OCI-LY1 (cell line): ENCODE results near the gene TMEM88.
"Not testable (repeated sequence)": the region's sequence is repeated elsewhere in the genome, so short reads cannot be mapped to it uniquely, and the experiment has no call there.

ENCODE experiments used
- H2AFZ ChIP-seq: fragments of 200-600 bp; sonication (generic), shearing (Covaris generic); 2 replicates; pipeline ENCODE4 v1.6.0; 2014; ENCODE audit warnings: antibody characterized with exemption, mild to moderate bottlenecking, low read length
- H3F3A ChIP-seq: fragments of 200-600 bp; sonication (generic), shearing (Covaris generic); 2 replicates; pipeline ENCODE4 v1.6.0; 2014; ENCODE audit warnings: mild to moderate bottlenecking, antibody characterized with exemption, low read length, moderate library complexity; ENCODE audit not compliant: insufficient read depth
- H3K27ac ChIP-seq: fragments of 200-600 bp; sonication (generic); 2 replicates; pipeline ENCODE4 v1.5.1; 2014; ENCODE audit warnings: low read length, mixed run types, mild to moderate bottlenecking, low read depth; ENCODE audit not compliant: poor library complexity, severe bottlenecking
- H3K27me3 ChIP-seq: fragments of 200-600 bp; sonication (generic); 2 replicates; pipeline ENCODE4 v1.6.0; 2014; ENCODE audit warnings: antibody characterized with exemption, mild to moderate bottlenecking, low read length, moderate library complexity; ENCODE audit not compliant: insufficient read depth
- H3K36me3 ChIP-seq: fragments of 200-600 bp; sonication (generic); 2 replicates; pipeline ENCODE4 v1.6.1; 2014; ENCODE audit warnings: mild to moderate bottlenecking, antibody characterized with exemption, low read length, moderate library complexity, mixed read lengths; ENCODE audit not compliant: insufficient read depth
- H3K4me1 ChIP-seq: fragments of 200-600 bp; sonication (generic); 2 replicates; pipeline ENCODE4 v1.5.1; 2014; ENCODE audit warnings: mild to moderate bottlenecking, low read length, moderate library complexity; ENCODE audit not compliant: insufficient read depth, severe bottlenecking
- H3K4me2 ChIP-seq: fragments of 200-600 bp; sonication (generic), shearing (Covaris generic); 2 replicates; pipeline ENCODE4 v1.6.1; 2014; ENCODE audit warnings: low read length
- H3K4me3 ChIP-seq: fragments of 200-600 bp; sonication (generic); 2 replicates; pipeline ENCODE4 v1.5.1; 2014; ENCODE audit warnings: low read length, low read depth, mild to moderate bottlenecking, mixed read lengths; ENCODE audit not compliant: poor library complexity, severe bottlenecking
- H3K79me2 ChIP-seq: fragments of 200-600 bp; shearing (Covaris generic); 2 replicates; pipeline ENCODE4 v1.6.1; 2016; ENCODE audit warnings: mixed run types, low read length, mixed read lengths; ENCODE audit not compliant: insufficient read depth
- H3K9ac ChIP-seq: fragments of 200-600 bp; sonication (generic), shearing (Covaris generic); 2 replicates; pipeline ENCODE4 v1.6.1; 2014; ENCODE audit warnings: mild to moderate bottlenecking, low read length, mixed read lengths
- H3K9me2 ChIP-seq: fragments of 200-600 bp; sonication (generic), shearing (Covaris generic); 2 replicates; pipeline ENCODE4 v1.6.1; 2014; ENCODE audit warnings: low read depth, mild to moderate bottlenecking, low read length, mixed read lengths
- H3K9me3 ChIP-seq: fragments of 200-600 bp; shearing (Covaris generic); 2 replicates; pipeline ENCODE4 v1.6.1; 2014; ENCODE audit warnings: low read length, mixed read lengths
- H4K20me1 ChIP-seq: fragments of 200-600 bp; sonication (generic), shearing (Covaris generic); 2 replicates; pipeline ENCODE4 v1.6.0; 2016; ENCODE audit warnings: mild to moderate bottlenecking, low read length; ENCODE audit not compliant: insufficient read depth
- EZH2 ChIP-seq: fragments of 200-600 bp; sonication (generic), shearing (Covaris generic); IDR thresholded peaks from 2 replicates; pipeline ENCODE4 v1.8.0; 2017; ENCODE audit warnings: borderline replicate concordance, mixed run types, mild to moderate bottlenecking, antibody characterized with exemption, low read length, moderate library complexity, mixed read lengths
- TF ChIP-seq, protein P1 (sequence below): fragments of 200-600 bp; sonication (generic), shearing (Covaris generic); IDR thresholded peaks from 2 replicates; pipeline ENCODE4 v1.5.1; 2017; ENCODE audit warnings: mild to moderate bottlenecking, antibody characterized with exemption, low read length, moderate library complexity, mixed read lengths

TMEM88 gene

GRCh38 chr17:7858522-7858810 lies 3.6 kb downstream of the TMEM88 start:
- H3K36me3 ChIP-seq, result peaks cover 31% of the 10 kb centered on the region; the same call in 1 of the 2 replicates
- H3K27ac ChIP-seq, result peak overlapping the region; percentile 92

DNA sequence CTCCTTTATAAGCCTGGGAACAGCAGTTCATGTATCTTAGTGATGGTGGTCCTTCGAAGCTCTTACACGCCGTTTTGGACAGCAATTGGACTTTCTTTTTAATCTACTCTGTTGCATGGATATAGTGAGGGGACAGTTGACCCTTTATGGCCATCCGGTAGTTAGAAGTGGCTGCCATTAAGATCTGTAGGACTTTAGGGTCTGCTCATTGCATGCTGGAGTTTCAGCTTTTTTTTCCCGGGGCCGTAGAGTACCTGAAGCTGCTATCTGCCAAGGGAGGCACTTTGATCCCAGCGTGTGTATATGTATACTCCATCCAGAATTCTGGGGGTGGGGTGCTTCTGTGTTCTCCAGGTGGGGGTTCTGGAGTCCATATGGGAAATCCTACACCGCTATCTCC lies 4.2 kb downstream of the TMEM88 start:
- peak overlapping the region; percentile 92 for H3K9ac ChIP-seq
- H2AFZ ChIP-seq, result no peak overlapping the region
- TF ChIP-seq, protein P1, sequence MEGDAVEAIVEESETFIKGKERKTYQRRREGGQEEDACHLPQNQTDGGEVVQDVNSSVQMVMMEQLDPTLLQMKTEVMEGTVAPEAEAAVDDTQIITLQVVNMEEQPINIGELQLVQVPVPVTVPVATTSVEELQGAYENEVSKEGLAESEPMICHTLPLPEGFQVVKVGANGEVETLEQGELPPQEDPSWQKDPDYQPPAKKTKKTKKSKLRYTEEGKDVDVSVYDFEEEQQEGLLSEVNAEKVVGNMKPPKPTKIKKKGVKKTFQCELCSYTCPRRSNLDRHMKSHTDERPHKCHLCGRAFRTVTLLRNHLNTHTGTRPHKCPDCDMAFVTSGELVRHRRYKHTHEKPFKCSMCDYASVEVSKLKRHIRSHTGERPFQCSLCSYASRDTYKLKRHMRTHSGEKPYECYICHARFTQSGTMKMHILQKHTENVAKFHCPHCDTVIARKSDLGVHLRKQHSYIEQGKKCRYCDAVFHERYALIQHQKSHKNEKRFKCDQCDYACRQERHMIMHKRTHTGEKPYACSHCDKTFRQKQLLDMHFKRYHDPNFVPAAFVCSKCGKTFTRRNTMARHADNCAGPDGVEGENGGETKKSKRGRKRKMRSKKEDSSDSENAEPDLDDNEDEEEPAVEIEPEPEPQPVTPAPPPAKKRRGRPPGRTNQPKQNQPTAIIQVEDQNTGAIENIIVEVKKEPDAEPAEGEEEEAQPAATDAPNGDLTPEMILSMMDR, result no peak
- TF ChIP-seq EZH2, result no peak
- H4K20me1 ChIP-seq, result no peaks in the 10 kb centered on the region
- no peaks in the 10 kb centered on the region for H3F3A ChIP-seq
- H3K27ac ChIP-seq, result peak overlapping the region; percentile 92
- no peaks in the 10 kb centered on the region for H3K9me3 ChIP-seq
- peak overlapping the region; percentile 65 for H3K4me3 ChIP-seq
- H3K79me2 ChIP-seq, result no peaks in the 10 kb centered on the region
- H3K27me3 ChIP-seq, result no peaks in the 10 kb centered on the region
- peak overlapping the region; percentile 80 for H3K4me2 ChIP-seq
- H3K36me3 ChIP-seq, result peaks cover 37% of the 10 kb centered on the region; the same call in 1 of the 2 replicates
- no peaks in the 10 kb centered on the region for H3K9me2 ChIP-seq
- H3K4me1 ChIP-seq, result peaks cover 37% of the 10 kb centered on the region

More at GRCh38 chr17:7858522-7858810, 3.6 kb downstream of the TMEM88 start:
- no peak overlapping the region for H2AFZ ChIP-seq
- H3K9me2 ChIP-seq, result no peaks in the 10 kb centered on the region
- H3F3A ChIP-seq, result no peaks in the 10 kb centered on the region
- H3K9me3 ChIP-seq, result no peaks in the 10 kb centered on the region
- peak overlapping the region; percentile 80 for H3K4me2 ChIP-seq
- peak overlapping the region; percentile 65 for H3K4me3 ChIP-seq
- H3K9ac ChIP-seq, result peak overlapping the region; percentile 92
- H3K27me3 ChIP-seq, result no peaks in the 10 kb centered on the region
- peaks cover 37% of the 10 kb centered on the region for H3K4me1 ChIP-seq
- H3K79me2 ChIP-seq, result no peaks in the 10 kb centered on the region
- TF ChIP-seq, protein P1, result peak; percentile 60
- no peak for TF ChIP-seq EZH2
- H4K20me1 ChIP-seq, result no peaks in the 10 kb centered on the region

DNA sequence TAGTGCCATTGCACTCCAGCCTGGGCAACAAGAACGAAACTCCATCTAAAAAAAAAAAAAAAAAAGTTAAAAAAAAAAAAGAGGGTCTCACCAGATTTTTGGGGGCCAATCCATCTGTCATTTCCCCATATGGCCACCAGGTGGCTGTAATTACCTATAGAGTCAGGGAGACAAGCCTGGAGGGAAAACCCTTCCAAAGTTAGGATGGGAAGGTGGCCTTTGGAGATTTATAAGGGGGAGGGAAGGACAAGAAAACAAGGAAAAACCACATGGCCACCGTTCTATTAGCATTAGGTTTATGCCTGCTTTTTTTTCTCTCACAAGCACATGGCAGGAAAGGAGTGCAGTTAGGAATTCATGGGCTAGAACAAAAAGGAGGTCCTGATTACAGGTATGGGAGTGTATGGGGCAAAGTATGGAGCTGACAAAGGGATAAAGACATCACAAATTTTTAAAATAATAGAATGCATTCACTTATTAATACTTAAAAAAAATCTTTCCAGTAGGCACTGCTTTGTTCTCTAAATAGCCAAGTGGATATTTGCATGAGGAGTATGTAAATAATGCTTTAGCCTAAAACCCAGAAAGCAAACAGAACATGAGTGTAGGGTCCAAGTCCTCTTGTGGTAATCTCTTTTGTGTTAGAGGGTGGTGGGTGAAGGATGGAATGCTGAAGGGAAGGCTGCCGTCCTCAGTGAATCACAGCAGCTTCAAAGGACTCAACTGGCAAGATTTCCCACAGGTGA lies 8.0 kb downstream of the TMEM88 start:
- H3F3A ChIP-seq, result no peaks in the 10 kb centered on the region
- H3K4me3 ChIP-seq, result no peak overlapping the region
- no peak overlapping the region for H3K9ac ChIP-seq
- peaks cover 55% of the 10 kb centered on the region for H3K36me3 ChIP-seq
- H3K79me2 ChIP-seq, result no peaks in the 10 kb centered on the region
- peaks cover 22% of the 10 kb centered on the region for H3K4me1 ChIP-seq
- no peak for TF ChIP-seq EZH2
- TF ChIP-seq, protein P1, result peak; percentile 78
- H3K4me2 ChIP-seq, result peak overlapping the region; percentile 11; the same call in 1 of the 2 replicates
- H4K20me1 ChIP-seq, result no peaks in the 10 kb centered on the region
- H3K9me3 ChIP-seq, result no peaks in the 10 kb centered on the region
- H3K27me3 ChIP-seq, result no peaks in the 10 kb centered on the region
- H3K9me2 ChIP-seq, result no peaks in the 10 kb centered on the region
- no peak overlapping the region for H2AFZ ChIP-seq
- peak overlapping the region; percentile 23 for H3K27ac ChIP-seq

DNA sequence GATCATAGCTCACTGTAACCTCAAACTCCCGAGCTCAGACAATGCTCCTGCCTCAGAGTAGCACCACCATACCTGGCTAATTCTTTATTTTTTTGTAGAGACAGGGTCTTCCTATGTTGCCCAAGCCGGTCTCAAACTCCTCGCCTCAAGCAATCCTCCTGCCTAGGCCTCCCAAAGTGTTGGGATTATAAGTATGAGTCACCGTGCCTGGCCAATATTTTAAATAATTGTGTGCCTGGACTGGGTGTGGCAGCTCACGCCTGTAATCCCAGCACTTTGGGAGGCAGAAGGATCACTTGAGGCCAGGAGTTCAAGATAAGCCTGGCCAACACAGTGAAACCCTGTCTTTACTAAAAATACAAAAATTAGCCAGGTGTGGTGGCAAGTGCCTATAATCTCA lies 9.5 kb downstream of the TMEM88 start:
- H3K4me3 ChIP-seq, H3K27ac ChIP-seq, H3K9me3 ChIP-seq, H3K27me3 ChIP-seq, H2AFZ ChIP-seq, H3F3A ChIP-seq, H3K79me2 ChIP-seq, H4K20me1 ChIP-seq, H3K9ac ChIP-seq, H3K4me2 ChIP-seq, H3K9me2 ChIP-seq: not testable (repeated sequence)
- Histone ChIP-seq H3K36me3 (peaks cover 55% of the 10 kb centered on the region), H3K4me1 (peaks cover 12% of the 10 kb centered on the region)
